ENCODE measurements around the gene MAD2L1. TPM values are rescaled to one million over a fixed set of nuclear protein-coding genes. Genes with fewer than 3 reads are reported as not detected.

MAD2L1 gene
- total and polyA plus RNA-seq, 2 experiments from 2014 or later = 80.2 to 139 TPM

DNA sequence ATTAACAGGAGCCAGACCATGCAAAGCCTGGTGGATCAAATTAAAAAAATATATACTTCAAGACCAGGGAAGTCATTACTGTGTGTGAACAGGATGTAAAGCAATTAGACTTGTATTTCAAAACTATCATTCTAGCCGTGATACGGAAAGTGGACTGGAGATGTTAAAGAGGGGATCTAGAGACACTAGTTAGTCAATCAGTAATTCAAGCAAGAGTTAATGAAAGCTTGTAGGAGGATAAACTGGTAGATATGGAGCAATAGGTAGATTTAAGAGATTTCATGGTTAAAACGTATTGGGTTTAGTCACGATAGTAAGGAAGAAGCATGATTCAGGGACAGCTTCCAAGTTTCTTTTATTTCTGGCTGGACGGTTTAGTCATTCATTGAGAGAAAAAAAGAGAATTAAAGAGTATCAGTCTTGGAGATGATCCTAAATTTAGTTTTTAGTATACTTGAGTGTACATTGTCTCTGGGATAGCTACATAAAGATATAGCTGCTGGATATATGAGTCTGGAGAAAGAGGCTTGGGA, 3.9 kb downstream of the MAD2L1 start (continued):
- TF ChIP-seq, protein P1, sequence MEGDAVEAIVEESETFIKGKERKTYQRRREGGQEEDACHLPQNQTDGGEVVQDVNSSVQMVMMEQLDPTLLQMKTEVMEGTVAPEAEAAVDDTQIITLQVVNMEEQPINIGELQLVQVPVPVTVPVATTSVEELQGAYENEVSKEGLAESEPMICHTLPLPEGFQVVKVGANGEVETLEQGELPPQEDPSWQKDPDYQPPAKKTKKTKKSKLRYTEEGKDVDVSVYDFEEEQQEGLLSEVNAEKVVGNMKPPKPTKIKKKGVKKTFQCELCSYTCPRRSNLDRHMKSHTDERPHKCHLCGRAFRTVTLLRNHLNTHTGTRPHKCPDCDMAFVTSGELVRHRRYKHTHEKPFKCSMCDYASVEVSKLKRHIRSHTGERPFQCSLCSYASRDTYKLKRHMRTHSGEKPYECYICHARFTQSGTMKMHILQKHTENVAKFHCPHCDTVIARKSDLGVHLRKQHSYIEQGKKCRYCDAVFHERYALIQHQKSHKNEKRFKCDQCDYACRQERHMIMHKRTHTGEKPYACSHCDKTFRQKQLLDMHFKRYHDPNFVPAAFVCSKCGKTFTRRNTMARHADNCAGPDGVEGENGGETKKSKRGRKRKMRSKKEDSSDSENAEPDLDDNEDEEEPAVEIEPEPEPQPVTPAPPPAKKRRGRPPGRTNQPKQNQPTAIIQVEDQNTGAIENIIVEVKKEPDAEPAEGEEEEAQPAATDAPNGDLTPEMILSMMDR (conservative IDR thresholded peaks at IDR 0.05; ENCODE audit: low read depth in 2 of 2) = no peak
- no peak for TF ChIP-seq NANOG (IDR thresholded peaks at IDR 0.05; ENCODE audit: borderline replicate concordance)

DNA sequence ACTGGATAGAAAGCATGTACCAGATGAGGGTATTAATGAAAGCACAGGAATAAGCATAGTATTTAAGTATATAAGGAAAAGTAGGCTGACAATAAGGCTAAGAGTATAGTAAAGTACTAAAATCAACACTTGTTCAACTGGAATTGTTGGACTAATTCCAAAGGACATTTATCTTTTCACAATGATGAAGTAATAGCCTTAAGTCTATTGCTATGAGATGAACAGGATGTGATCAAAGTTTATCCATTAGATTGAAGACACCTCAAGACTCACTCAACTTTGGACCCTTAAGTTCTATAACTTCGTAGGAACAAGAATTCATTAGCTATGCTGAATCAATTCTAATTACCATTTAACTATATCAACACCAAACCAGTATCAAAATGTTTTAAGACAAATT, 7.6 kb downstream of the MAD2L1 start:
- peaks cover 25% of the 10 kb centered on the region for H4K20me1 ChIP-seq (replicated peaks; ENCODE audit: insufficient read depth)
- H3F3A ChIP-seq (replicated peaks; ENCODE audit: low read depth) = no peaks in the 10 kb centered on the region
- Mint-ChIP-seq H3K4me3 (no peak overlapping the region), H3K27me3 (ENCODE audit: insufficient read depth, low read depth, poor library complexity) (peaks cover 2% of the 10 kb centered on the region), H3K27ac (no peak overlapping the region), H3K9me3 (no peaks in the 10 kb centered on the region), H3K36me3 (ENCODE audit: low read depth) (peaks cover 57% of the 10 kb centered on the region), H3K4me1 (peaks cover 19% of the 10 kb centered on the region)
- H3K27ac ChIP-seq (ENCODE audit: low read depth) = no peak overlapping the region
- peaks cover 30% of the 10 kb centered on the region for H3K36me3 ChIP-seq (ENCODE audit: insufficient read depth)
- H3K9me2 ChIP-seq (ENCODE audit: insufficient read depth) = no peaks in the 10 kb centered on the region
- no peak for DNase-seq (ENCODE audit: low spot score)
- H2AFZ ChIP-seq = no peak overlapping the region
- peaks cover 31% of the 10 kb centered on the region for H3K79me2 ChIP-seq (replicated peaks; ENCODE audit: insufficient read depth)
- H3K4me3 ChIP-seq = no peak overlapping the region
- H3K4me1 ChIP-seq (ENCODE audit: insufficient read depth) = peaks cover 9% of the 10 kb centered on the region; the same call in 1 of the 2 replicates
- H3K27me3 ChIP-seq (ENCODE audit: insufficient read depth) = no peaks in the 10 kb centered on the region
- no peak for ATAC-seq
- H3K4me2 ChIP-seq = no peak overlapping the region
- TF ChIP-seq CREB1 (CRISPR knock-in tag; IDR thresholded peaks at IDR 0.05; ENCODE audit: low read depth) (no peak), EZH2 (IDR thresholded peaks at IDR 0.05; ENCODE audit: low read depth, unreplicated experiment) (no peak), JUNB (IDR thresholded peaks at IDR 0.05; ENCODE audit: unreplicated experiment) (no peak), ZNF331 (CRISPR knock-in tag; IDR thresholded peaks at IDR 0.05; ENCODE audit: low read depth) (no peak), STAT1 (IDR thresholded peaks at IDR 0.05; ENCODE audit: unreplicated experiment) (no peak), EZH2phosphoT487 (IDR thresholded peaks at IDR 0.05; ENCODE audit: unreplicated experiment) (no peak), NANOG (IDR thresholded peaks at IDR 0.05; ENCODE audit: borderline replicate concordance) (no peak), ZNF114 (CRISPR knock-in tag; IDR thresholded peaks at IDR 0.05) (no peak), POLR2AphosphoS5 (IDR thresholded peaks at IDR 0.05; ENCODE audit: low read depth) (no peak)
- TF ChIP-seq, protein P2, sequence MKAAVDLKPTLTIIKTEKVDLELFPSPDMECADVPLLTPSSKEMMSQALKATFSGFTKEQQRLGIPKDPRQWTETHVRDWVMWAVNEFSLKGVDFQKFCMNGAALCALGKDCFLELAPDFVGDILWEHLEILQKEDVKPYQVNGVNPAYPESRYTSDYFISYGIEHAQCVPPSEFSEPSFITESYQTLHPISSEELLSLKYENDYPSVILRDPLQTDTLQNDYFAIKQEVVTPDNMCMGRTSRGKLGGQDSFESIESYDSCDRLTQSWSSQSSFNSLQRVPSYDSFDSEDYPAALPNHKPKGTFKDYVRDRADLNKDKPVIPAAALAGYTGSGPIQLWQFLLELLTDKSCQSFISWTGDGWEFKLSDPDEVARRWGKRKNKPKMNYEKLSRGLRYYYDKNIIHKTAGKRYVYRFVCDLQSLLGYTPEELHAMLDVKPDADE (IDR thresholded peaks at IDR 0.05) = no peak
- TF ChIP-seq, protein P1 (conservative IDR thresholded peaks at IDR 0.05; ENCODE audit: low read depth in 2 of 2) = no peak
- TF ChIP-seq, protein P3, sequence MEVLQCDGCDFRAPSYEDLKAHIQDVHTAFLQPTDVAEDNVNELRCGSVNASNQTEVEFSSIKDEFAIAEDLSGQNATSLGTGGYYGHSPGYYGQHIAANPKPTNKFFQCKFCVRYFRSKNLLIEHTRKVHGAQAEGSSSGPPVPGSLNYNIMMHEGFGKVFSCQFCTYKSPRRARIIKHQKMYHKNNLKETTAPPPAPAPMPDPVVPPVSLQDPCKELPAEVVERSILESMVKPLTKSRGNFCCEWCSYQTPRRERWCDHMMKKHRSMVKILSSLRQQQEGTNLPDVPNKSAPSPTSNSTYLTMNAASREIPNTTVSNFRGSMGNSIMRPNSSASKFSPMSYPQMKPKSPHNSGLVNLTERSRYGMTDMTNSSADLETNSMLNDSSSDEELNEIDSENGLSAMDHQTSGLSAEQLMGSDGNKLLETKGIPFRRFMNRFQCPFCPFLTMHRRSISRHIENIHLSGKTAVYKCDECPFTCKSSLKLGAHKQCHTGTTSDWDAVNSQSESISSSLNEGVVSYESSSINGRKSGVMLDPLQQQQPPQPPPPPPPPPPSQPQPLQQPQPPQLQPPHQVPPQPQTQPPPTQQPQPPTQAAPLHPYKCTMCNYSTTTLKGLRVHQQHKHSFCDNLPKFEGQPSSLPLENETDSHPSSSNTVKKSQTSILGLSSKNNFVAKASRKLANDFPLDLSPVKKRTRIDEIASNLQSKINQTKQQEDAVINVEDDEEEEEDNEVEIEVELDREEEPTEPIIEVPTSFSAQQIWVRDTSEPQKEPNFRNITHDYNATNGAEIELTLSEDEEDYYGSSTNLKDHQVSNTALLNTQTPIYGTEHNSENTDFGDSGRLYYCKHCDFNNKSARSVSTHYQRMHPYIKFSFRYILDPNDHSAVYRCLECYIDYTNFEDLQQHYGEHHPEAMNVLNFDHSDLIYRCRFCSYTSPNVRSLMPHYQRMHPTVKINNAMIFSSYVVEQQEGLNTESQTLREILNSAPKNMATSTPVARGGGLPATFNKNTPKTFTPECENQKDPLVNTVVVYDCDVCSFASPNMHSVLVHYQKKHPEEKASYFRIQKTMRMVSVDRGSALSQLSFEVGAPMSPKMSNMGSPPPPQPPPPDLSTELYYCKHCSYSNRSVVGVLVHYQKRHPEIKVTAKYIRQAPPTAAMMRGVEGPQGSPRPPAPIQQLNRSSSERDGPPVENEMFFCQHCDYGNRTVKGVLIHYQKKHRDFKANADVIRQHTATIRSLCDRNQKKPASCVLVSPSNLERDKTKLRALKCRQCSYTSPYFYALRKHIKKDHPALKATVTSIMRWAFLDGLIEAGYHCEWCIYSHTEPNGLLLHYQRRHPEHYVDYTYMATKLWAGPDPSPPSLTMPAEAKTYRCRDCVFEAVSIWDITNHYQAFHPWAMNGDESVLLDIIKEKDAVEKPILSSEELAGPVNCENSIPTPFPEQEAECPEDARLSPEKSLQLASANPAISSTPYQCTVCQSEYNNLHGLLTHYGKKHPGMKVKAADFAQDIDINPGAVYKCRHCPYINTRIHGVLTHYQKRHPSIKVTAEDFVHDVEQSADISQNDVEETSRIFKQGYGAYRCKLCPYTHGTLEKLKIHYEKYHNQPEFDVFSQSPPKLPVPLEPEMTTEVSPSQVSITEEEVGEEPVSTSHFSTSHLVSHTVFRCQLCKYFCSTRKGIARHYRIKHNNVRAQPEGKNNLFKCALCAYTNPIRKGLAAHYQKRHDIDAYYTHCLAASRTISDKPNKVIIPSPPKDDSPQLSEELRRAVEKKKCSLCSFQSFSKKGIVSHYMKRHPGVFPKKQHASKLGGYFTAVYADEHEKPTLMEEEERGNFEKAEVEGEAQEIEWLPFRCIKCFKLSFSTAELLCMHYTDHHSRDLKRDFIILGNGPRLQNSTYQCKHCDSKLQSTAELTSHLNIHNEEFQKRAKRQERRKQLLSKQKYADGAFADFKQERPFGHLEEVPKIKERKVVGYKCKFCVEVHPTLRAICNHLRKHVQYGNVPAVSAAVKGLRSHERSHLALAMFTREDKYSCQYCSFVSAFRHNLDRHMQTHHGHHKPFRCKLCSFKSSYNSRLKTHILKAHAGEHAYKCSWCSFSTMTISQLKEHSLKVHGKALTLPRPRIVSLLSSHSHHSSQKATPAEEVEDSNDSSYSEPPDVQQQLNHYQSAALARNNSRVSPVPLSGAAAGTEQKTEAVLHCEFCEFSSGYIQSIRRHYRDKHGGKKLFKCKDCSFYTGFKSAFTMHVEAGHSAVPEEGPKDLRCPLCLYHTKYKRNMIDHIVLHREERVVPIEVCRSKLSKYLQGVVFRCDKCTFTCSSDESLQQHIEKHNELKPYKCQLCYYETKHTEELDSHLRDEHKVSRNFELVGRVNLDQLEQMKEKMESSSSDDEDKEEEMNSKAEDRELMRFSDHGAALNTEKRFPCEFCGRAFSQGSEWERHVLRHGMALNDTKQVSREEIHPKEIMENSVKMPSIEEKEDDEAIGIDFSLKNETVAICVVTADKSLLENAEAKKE (CRISPR knock-in tag; IDR thresholded peaks at IDR 0.05) = no peak

All from GM23338 (cell line).